ENCODE results near the gene ESRP2. TPM values are rescaled to one million over a fixed set of nuclear protein-coding genes. Genes with fewer than 3 reads are reported as not detected.

ESRP2 gene
- total RNA-seq, 3 donors from 2014 or later = 0.80 to 58.0 (median 26.5) TPM

GRCh38 chr16:68267612-68268405, 31.9 kb upstream of the ESRP2 start:
- H3K9me3 ChIP-seq = no peaks in the 10 kb centered on the region
- intact Hi-C loops (cut with DNase I; ENCODE audit: low total_unique reads) = no loop called here
- H3K27ac ChIP-seq = no peak overlapping the region
- H3K4me1 ChIP-seq = no peaks in the 10 kb centered on the region
- no peak for DNase-seq (ENCODE audit: low spot score in 2 of 2)
- no peaks in the 10 kb centered on the region for H3K27me3 ChIP-seq
- no peaks in the 10 kb centered on the region for H3K36me3 ChIP-seq
- TF ChIP-seq CTCF (IDR thresholded peaks at IDR 0.05) (no peak), POLR2A (IDR thresholded peaks at IDR 0.05) (no peak), POLR2AphosphoS5 (IDR thresholded peaks at IDR 0.05) (no peak)
- no peak overlapping the region for H3K4me3 ChIP-seq

GRCh38 chr16:68265078-68265920, 29.4 kb upstream of the ESRP2 start:
- Histone ChIP-seq H3K4me3 (peak overlapping the region; percentile 76 to 91 (median 86)), H3K9me3 (no peaks in the 10 kb centered on the region), H3K4me1 (no peaks in the 10 kb centered on the region), H3K27me3 (no peaks in the 10 kb centered on the region), H3K27ac (peak overlapping the region; percentile 88 to 97), H3K36me3 (peaks cover under 1% of the 10 kb centered on the region)
- TF ChIP-seq POLR2A (IDR thresholded peaks at IDR 0.05) (peak; percentile 19), POLR2AphosphoS5 (IDR thresholded peaks at IDR 0.05) (peak in 2 of 3 donors; percentile 12 to 37), CTCF (IDR thresholded peaks at IDR 0.05) (no peak)
- intact Hi-C loops (cut with DNase I; ENCODE audit: low total_unique reads) = no loop called here
- peak in 1 of 2 donors; percentile 43 for DNase-seq (ENCODE audit: low spot score in 2 of 2)

GRCh38 chr16:68264128-68265077, 28.5 kb upstream of the ESRP2 start, which contains the start of gene SLC7A6:
SLC7A6 (plus strand) TSS chr16:68264526; CDS start chr16:68274727, 10,201 bp downstream.
- peak; percentile 42 to 60 for DNase-seq (ENCODE audit: low spot score in 2 of 2)
- intact Hi-C loops (cut with DNase I; ENCODE audit: low total_unique reads) = loop anchor here (5.0 kb wide), 1 partner anchor 63 kb away; no protein-coding TSS in a partner anchor

More at GRCh38 chr16:68264128-68265077, 28.5 kb upstream of the ESRP2 start, which contains the start of gene SLC7A6:
- H3K4me1 ChIP-seq = no peaks in the 10 kb centered on the region
- peak within 1 kb of the TSS; percentile 88 to 97 for H3K27ac ChIP-seq
- no peaks in the 10 kb centered on the region for H3K27me3 ChIP-seq
- H3K9me3 ChIP-seq = no peaks in the 10 kb centered on the region
- H3K36me3 ChIP-seq = peaks cover 5% of the 10 kb centered on the region
- H3K4me3 ChIP-seq = peak within 1 kb of the TSS; percentile 76 to 91 (median 86)
- TF ChIP-seq POLR2AphosphoS5 (IDR thresholded peaks at IDR 0.05) (no peak), CTCF (IDR thresholded peaks at IDR 0.05) (peak; percentile 42 to 64 (median 58)), POLR2A (IDR thresholded peaks at IDR 0.05) (no peak)
